Measurements from ENCODE around the gene CEACAM4.

CEACAM4 gene

GRCh38 chr19:41570639-41571112 is 56.2 kb downstream of the CEACAM4 start:
- no peak overlapping the region for H3K27ac ChIP-seq

DNA sequence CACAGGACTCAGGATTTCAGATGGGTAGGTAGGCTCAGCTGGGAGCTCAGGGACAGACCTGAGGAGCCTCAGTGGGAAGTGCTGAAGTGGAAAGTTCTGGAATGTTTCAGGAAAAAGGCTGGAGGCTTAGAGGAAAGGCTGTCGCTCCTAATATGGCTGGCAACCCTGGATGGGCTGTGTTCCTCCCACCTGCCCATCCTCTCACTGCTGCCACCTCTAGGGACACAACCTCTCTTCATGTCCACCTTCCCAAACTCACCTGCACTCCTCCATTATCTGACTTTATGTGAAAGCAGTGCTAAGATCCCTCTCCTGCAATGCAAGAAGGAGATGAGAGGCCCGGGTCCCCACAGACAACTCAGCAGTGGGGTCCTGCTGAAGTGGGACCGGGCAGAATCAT is 56.7 kb downstream of the CEACAM4 start:
- no peak overlapping the region for H3K27ac ChIP-seq
- TF ChIP-seq ZFX (IDR thresholded peaks at IDR 0.05; ENCODE audit: borderline replicate concordance): no peak
- no peak for TF ChIP-seq CTCF (IDR thresholded peaks at IDR 0.05)

More at GRCh38 chr19:41570639-41571112, 56.2 kb downstream of the CEACAM4 start:
- TF ChIP-seq CTCF (IDR thresholded peaks at IDR 0.05) (peak; percentile 94), ZFX (IDR thresholded peaks at IDR 0.05; ENCODE audit: borderline replicate concordance) (no peak)

- no peak overlapping the region for H3K27ac ChIP-seq
- no peak for TF ChIP-seq CTCF (IDR thresholded peaks at IDR 0.05)
- no peak for TF ChIP-seq ZFX (IDR thresholded peaks at IDR 0.05; ENCODE audit: borderline replicate concordance)
Measured at GRCh38 chr19:41569481-41570150, 57.3 kb downstream of the CEACAM4 start.
